HG02588 (cell line): Measurements from ENCODE around the gene CRNN.
A peak's percentile ranks its signal among the peaks of the same experiment; 100 is the strongest.

Source experiments
- ATAC-seq: cut with Tn5 transposase; IDR thresholded peaks from one replicate; pipeline ENCODE4 v1.9.1; 2021; ENCODE audit warnings: mild to moderate bottlenecking, moderate library complexity; ENCODE audit not compliant: unreplicated experiment

Gene CRNN

DNA sequence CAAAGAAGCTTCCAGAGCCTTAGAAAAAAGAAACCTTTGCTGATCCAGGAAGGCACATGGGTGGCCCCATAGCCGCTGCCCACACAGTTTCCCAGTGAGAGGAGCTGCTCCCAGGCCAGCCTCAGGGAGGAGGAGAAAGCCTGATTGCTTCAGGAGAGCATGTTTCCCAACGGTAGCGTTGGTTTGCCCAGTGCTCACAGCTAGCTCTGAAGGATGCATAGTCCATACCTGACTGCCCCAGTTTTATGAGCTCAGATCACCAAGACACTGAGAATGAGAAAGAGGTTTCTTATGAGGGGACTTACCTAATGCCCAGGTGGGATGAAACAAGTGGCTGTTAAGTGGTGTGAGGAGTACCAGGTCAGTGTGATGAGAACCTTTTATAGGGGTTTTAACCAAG is at the start of gene CRNN:
TSS of gene CRNN (minus strand) at position 355 of the 400 bp plus-strand sequence. CDS start 2,030 bp downstream, outside the sequence.
- no peak for ATAC-seq

DNA sequence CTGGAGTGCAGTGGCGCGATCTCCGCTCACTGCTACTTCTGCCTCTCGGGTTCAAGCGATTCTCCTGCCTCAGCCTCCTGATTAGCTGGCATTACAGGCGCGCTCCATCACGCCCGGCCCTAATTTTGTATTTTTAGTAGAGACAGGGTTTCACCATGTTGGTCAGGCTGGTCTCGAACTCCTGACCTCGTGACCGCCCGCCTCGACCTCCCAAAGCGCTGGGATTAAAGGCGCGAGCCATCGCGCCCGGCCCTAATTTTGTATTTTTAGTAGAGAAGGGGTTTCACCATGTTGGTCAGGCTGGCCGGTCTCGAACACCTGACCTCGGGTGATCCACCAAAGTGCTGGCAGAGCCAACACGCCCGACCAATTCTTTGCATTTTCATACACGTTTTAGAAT is 48.6 kb upstream of the CRNN start:
- no peak for ATAC-seq

GRCh38 chr1:152461544-152461943 is 47.5 kb upstream of the CRNN start:
- no peak for ATAC-seq

DNA sequence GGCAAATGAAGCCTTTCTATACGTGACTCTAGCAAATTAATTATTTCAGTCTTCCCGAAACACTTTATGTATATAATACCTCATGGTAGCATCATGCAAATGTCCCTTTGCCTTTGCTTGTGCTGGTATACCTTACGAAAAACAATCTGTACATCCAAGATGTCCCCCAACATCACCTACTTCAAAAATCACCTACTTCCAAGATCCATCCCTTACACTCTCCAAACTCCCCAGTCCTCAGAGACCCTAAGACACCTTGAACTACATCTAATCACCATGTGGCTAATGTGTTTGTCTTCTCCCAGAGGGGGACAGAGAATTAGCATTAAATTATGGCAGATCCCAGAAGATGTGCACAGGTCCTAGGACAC is 46.5 kb upstream of the CRNN start:
- ATAC-seq = no peak

DNA sequence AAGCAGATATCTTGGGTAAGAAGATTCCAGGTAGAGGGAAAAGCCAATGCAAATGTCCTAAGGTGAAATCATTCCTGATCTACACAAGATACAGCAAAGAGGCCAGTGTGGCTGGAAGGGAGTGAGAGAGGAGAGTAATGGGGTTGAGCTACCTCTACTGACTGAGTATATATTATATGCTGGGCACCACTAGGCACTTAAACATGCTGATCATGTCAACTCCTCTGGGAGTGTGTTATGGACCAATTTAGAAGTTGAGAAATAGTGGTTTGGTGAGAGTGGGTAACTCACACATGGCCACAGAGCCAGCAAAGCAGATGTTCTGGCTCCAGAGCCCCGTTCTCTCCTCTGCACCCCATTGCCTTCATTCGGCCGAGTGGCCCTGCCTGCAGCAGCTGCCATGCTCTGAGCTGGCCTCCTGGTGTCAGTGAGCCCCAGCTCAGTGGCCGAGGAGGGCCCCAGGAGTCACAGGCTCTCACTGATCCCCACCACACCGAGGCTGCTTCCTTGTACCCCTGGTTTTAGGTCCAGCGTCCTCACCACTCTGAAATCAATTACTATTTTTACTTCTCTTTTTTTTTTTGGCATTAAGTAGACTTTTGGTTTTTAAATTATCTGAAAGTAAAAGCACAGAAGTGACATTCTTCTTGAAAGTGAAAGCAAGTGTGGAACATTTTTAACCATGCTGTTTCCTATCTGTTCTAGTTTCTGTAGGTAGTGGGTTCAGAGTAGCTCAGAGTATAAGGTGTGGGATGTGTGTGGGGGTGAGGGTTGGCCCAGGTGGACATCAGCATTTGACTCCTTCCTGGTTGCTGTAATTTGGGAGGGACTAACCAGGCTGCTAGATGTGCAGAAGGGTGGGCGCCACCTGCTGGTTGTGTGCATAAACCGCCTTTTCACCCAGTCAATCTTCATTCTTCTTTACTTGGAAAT is 45.8 kb upstream of the CRNN start:
- ATAC-seq = peak; percentile 92

- peak; percentile 37 for ATAC-seq
Measured at GRCh38 chr1:152458384-152459185, 44.5 kb upstream of the CRNN start.

- ATAC-seq = no peak
Measured at GRCh38 chr1:152457561-152457960, 43.5 kb upstream of the CRNN start.

- ATAC-seq = no peak
Measured at GRCh38 chr1:152457071-152457470, 43.0 kb upstream of the CRNN start.

DNA sequence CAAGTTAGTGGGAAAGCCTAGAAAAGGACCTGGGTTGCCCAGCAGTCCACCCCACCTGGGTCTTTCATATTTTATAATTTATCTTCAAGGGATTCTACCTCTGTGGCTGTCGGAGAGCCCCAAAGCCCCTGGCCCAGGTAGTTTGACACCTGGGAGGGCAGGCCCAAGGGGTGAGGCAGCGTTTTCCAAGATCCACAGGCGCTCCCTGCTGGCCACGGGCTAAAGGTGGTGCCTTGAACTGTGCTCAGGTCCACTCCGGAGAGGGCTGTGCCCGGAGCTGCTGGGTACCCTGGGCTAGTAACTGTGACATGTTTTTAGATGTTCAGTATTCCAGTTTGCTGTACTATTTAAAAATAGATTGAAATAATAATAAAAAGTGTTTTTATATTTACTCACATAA is 37.2 kb upstream of the CRNN start:
- no peak for ATAC-seq

DNA sequence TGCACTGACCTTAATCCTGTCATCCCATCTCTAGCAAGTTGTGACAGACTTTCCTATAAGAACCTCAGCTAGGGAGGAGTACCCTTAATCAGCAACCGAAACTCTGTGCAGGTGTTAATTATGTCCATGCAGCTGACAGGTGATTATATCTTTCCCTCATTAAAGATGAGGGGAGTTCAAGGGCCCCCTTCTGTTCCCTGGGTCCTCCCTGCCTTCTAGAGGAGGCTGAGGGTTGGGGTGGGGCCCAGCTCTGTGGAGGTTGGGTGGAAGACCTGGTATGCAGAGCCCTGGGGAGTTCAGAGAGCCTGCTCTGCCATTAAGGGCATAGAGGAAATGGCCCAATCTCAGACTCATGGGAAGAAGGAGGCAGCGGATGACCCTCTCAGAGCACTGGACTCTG is 35.6 kb upstream of the CRNN start:
- no peak for ATAC-seq

GRCh38 chr1:152448496-152448895 is 34.4 kb upstream of the CRNN start:
- no peak for ATAC-seq

GRCh38 chr1:152448095-152448494 is 34.0 kb upstream of the CRNN start:
- no peak for ATAC-seq

- no peak for ATAC-seq
Measured at GRCh38 chr1:152447484-152447883, 33.4 kb upstream of the CRNN start.

- ATAC-seq = no peak
Measured at GRCh38 chr1:152444045-152444444, 30.0 kb upstream of the CRNN start.

DNA sequence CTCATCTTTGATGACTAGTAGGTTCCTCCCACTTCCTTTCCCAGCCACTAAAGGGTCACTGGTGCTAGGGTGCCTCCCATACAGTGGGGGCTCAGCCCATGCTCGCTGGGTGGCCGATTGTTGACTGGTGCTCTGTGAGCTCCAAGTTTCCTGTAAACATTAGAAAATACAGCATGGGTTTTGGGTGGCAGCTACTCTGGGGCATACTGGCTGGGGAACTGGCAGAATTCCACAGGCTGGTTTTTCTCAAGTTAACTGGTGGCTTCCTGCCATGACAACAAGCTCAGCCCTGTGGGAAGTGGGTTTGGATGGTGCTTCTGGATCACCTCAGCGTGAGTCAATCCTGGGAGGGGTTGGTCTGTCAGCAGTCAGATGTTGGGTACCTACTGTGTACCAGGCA is 28.7 kb upstream of the CRNN start:
- ATAC-seq = no peak

- ATAC-seq = no peak
Measured at GRCh38 chr1:152442301-152442700, 28.2 kb upstream of the CRNN start.

DNA sequence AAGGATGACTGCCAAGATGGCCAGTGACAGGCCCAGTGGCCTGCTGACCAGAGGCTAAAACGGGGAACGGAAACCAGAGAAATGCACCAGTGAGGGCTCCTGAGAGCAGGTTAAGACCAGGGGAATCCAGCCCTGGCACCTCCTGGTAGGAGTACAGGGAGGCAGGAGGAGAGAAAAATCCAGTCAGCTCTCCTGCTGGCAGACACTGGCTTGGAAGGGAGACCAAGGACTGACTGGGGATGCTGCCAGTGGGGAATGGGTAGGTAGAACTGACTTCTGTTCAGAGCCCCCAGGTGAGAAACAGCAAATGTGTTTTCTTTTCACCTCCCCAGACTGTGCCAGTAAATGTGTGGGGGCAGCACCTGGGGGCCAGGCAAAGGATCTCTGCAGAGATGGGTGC is 27.7 kb upstream of the CRNN start:
- no peak for ATAC-seq

DNA sequence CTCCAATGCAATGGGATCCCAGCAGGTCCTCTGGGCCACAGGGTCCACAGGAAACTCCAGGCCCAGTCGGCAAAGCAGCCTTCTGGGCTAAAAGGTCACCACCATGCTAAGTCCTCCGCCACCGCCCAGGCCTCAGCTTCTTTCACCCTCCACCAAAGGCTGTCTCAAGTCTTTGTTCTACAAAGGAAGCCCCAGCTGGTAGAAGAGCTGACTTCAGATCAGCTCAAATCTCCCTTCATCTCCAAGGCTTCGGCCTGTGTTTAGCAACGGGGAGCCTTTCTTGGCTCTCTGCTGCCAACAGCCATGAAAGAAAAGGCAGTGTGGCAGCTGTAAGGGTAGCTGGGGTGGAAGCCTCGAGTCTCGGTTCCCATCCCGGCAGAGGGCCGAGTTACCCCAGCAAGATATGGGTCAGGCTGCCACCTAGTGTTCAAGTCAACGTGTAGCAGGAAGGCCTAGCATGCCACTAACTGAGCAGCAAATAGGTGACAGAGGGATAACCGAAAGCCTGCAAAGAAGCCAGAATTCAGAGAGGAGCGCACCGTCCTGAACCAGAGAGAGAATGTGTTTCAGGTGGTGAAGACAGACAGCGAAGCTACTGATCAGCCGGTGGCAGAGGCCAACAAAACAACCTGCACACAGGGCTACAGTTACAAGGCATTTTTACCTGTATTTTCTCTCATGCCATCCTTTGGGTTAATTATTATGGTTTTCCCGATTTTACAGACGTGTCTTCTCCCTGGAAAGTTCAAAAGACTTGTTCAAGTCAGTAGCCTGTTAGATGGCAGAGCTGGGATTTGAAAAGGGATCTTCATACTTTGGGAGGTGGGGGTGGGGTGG is 26.8 kb upstream of the CRNN start:
- ATAC-seq = peak; percentile 85

DNA sequence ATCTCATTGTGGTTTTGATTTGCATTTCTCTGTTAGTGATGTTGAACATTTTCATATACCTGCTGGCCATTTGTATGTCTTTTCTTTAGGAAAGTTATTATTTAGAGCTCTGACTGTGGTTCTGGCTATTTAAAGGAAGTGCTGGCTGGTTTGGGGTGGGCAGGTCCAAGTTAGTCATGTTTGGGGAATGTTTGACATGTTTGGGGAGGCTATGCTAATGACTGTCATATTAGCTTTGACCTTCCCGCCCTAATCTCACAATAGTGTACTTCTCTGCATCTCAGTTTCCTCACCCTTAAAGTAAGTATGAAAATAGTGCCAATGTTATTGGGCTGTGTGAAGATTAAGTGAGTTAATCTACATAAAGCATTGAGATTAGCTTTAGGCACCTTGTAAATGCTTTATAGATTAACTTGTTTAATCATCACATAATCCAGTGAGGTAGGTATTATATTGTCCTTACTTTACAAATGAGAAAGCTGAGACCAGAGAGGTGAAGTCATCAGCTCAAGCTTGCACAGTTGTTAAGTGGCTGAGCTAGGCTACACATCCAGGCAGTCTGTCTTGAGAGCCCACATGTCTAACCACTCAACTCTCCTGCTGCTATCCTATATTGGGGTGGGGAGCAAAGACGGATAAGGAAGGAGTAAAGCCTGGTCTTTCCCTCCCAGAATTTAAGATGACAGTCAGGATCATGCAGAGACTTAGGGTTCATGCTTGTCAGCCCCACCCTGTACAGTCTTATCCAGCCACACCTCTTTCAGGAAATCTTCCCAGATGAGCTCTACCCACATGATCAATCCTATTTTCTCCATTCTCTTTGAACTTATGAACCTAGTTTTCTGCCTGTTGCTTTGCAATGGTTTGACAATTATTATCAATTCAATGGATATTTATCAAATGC is 22.8 kb upstream of the CRNN start:
- no peak for ATAC-seq

- no peak for ATAC-seq
Measured at GRCh38 chr1:152427458-152427857, 13.4 kb upstream of the CRNN start.
